Fibroblast of the aortic adventitia (primary cell): ENCODE measurements around the gene SLC36A4. TPM values are rescaled to one million over a fixed set of nuclear protein-coding genes. Genes with fewer than 3 reads are reported as not detected.

Experiments
- DNase-seq: peaks from one replicate; pipeline ENCODE4 v3.0.0-alpha.2; 2010; ENCODE audit warnings: low read depth
- H3K4me3 ChIP-seq: 2 replicates; pipeline ENCODE4 v1.5.1; 2011; ENCODE audit warnings: low read depth, mild to moderate bottlenecking, control low read depth, low read length, moderate library complexity
- total RNA-seq: library from RNA; depleted of rRNA; stranded (reverse); fragments of >200 nt; gene quantifications from 2 replicates; pipeline ENCODE4 v1.2.3, GENCODE V29; 2012; ENCODE audit warnings: low replicate concordance
- TF ChIP-seq, protein P1 (sequence below): IDR thresholded peaks from 2 replicates; pipeline ENCODE4 v1.5.1; 2011; ENCODE audit warnings: mild to moderate bottlenecking, low read length, control low read depth, inconsistent platforms; ENCODE audit not compliant: insufficient read depth

SLC36A4 gene
- total RNA-seq, 1 donor: 24.8 TPM

DNA sequence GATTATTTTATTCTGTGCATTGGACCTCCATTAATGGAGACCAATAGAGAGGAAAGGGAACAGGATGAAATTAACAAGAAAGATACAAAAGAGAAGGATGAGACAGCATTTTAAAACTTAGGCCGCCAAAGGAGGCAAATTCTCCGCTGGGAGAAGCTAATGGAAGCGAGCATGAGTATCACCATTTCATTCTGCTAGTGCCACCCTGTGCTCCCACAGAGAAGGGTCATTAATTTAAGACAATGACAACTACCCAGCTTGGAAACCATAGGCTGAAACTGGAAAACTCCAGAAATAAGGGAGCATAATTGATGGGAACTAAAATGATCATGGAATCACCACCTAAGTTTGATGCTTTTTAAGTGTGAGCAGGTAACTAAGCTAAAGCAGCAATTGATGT is 69.2 kb downstream of the SLC36A4 start:
- no peak for DNase-seq
- TF ChIP-seq, protein P1, sequence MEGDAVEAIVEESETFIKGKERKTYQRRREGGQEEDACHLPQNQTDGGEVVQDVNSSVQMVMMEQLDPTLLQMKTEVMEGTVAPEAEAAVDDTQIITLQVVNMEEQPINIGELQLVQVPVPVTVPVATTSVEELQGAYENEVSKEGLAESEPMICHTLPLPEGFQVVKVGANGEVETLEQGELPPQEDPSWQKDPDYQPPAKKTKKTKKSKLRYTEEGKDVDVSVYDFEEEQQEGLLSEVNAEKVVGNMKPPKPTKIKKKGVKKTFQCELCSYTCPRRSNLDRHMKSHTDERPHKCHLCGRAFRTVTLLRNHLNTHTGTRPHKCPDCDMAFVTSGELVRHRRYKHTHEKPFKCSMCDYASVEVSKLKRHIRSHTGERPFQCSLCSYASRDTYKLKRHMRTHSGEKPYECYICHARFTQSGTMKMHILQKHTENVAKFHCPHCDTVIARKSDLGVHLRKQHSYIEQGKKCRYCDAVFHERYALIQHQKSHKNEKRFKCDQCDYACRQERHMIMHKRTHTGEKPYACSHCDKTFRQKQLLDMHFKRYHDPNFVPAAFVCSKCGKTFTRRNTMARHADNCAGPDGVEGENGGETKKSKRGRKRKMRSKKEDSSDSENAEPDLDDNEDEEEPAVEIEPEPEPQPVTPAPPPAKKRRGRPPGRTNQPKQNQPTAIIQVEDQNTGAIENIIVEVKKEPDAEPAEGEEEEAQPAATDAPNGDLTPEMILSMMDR: no peak
- H3K4me3 ChIP-seq: no peak overlapping the region

DNA sequence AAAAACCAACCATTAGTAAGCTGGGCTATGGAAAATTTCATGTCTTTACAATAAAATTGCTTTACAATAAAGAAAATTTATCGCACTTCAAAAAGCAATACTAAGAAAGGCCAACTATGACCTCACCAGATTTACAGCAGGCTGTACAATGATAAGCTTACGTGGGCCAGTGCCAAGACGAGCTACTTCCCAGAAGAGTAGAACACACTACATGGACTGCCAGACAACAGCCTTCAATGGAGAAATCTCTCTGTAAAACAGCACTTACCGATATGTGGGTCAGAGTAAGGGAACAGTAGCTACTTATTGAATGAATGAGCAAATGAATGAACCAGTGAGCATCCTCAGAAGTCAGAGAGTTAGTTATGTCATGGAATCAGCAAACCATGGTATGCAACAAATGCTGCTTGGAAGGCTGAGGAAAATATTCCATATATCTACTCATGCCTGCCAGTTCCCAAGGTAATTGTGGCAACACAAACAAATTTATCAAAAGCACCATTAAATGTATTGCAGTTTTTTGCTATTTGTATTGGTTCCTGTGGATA is 74.4 kb downstream of the SLC36A4 start:
- peak; percentile 62 for DNase-seq

DNA sequence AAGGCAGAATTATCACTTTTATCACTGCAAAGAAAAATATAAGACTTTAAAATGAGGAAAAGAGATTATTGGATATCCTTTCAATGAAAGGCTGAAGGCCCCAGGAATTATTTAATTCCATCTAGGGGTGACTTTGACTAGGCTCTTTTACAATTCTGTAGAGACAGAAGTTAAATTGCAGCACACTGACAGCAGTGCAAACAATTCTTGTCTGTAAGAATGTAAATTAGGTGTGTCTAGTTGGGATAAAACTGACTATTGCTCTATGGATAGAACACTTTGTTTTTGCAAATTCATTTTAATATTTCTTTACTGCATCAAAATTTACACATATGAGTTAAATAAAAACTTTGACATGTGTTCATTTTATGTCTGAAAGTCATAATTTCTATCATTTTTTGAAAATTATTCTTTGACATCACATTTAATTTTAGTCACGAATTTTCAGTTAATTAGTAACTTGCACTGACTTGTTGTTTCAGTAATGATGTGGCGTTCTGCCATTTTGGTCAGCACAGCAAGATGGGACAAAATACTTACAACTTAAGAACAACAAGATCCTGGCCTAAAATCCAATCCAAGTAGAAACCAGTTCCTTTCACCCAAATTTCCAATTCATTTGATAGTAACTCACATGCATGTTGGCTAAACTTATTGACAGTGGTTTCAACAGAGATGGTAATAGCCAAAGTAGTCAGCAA is 75.1 kb downstream of the SLC36A4 start:
- no peak for DNase-seq
- no peak overlapping the region for H3K4me3 ChIP-seq
- TF ChIP-seq, protein P1: no peak

More for the DNA sequence above, 74.4 kb downstream of the SLC36A4 start:
- TF ChIP-seq, protein P1: no peak
- no peak overlapping the region for H3K4me3 ChIP-seq

DNA sequence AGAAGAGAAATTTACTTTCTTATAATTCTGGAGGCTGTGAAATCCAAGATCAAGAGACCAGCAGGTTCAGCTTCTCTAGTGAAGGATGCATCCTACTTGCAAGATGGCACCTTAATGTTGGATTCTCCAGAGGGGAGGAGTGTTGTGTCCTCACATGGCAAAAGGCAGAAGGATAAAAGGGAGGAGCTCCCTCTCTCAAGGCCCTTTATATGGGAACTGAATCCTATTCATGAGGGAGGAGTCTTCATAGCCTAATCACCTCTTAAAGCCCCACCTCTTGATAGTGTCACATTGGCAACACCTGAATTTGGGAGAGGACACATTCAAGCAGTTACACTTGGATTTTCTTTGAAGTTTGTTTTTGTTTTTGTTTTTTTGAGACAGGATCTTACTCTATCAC is 79.5 kb downstream of the SLC36A4 start:
- TF ChIP-seq, protein P1: no peak
- no peak for DNase-seq
- H3K4me3 ChIP-seq: no peak overlapping the region

DNA sequence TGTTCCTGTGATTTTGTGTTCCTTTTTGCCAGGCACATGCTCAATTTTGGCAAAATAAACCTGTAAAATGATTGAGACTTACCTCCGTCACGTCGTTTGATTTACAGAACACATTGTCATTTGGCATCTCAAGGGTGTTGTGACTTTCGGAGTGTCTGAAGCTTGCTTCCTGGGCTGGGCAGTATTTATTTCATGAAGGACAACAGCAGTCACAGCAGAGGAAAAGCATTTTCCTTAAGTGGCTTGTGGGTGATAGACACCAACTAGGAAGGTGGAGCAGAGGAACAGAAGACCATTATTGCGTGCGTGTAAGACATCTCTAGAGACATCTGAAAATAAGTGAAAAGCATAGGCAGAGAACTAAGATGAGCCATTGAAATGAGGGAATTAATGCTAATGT is 80.2 kb downstream of the SLC36A4 start:
- H3K4me3 ChIP-seq: no peak overlapping the region
- DNase-seq: no peak
- TF ChIP-seq, protein P1: no peak

DNA sequence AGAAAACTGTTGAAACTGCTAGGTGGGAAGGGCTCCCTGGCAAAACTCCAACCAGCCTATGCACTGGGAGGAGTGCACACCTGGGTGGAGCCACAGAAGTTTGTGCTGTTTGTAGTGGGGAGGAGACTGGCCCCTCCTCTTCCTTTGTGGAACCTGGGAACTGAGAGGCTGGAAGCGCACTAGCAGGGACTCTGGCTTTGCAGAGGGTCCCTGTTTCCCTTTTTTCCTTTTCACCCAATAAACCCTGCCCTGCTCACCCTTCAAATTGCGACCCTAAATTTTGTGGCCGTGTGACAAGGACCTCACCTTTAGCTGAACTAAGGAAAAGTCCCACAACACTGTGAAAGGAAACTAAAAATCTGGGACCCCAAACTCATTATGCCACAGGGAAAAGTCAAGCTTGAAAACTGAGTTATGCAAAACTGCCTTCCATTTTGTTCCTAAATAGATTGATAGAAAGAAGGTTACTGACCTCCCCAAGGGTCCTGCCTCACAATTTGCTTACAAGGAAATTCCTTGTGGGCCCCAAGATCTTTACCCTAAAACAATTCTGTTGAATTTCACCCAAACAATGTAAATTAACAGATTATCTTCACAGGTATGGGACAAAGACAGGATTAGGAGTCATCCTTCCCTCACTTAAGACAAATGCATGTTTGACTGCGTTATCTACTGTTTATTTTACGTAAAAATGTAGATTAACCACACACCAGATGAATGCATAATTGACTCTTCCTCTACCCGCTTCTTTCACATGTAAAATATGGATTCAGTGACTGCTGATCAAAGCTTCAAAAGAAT is 81.0 kb downstream of the SLC36A4 start:
- no peak overlapping the region for H3K4me3 ChIP-seq
- TF ChIP-seq, protein P1: no peak
- no peak for DNase-seq
